ENCODE results near the gene ETFB. TPM values are rescaled to one million over a fixed set of nuclear protein-coding genes. Genes with fewer than 3 reads are reported as not detected.
"Not testable (repeated sequence)": the region's sequence is repeated elsewhere in the genome, so short reads cannot be mapped to it uniquely, and the experiment has no call there.

Gene ETFB
- total and polyA plus RNA-seq, 10 of the 15 experiments (the other 5 are each of a cell fraction or from before 2014, with no cell fraction given), result 15.1 to 166 (median 87.8) TPM

DNA sequence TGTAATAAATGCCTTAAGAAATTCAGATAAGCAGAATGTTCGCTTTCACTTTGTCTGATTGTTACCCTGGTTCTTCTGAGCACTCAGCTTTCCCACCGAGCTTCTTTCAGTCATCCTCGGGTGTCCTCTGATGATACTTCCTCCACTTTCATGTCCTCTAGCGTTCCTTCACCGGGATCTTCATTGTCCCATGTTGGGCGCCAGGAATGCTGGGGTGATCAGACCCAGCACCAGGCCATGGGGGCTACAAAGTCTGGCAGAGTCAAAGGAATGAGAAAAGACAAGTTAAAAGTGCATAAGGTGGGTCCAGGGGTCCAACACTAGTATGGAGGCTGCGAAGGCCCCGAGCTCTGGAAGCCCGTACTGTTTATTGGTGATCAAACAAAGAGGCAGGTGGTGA lies 35.9 kb upstream of the ETFB start:
- no TSS peak for BruUV-seq (replicated peaks)
- WGBS (ENCODE audit: insufficient coverage, insufficient replicate concordance, low lambda C conversion rate, missing lambda C conversion rate), result 76% methylated on average over 9 of the region's 9 CpGs
- H3K27me3 ChIP-seq (replicated peaks in 1 of 2; ENCODE audit: control insufficient read depth in 2 of 2, insufficient read depth in 2 of 2, low read length in 1 of 2), result no peaks in the 10 kb centered on the region
- in situ Hi-C loops (cut with MboI) (no loop called here), intact Hi-C loops (cut with micrococcal nuclease; ENCODE audit: unreplicated experiment) (no loop called here)
- RAD21 ChIA-PET (ENCODE audit: unreplicated experiment), result no interaction called here
- no peak overlapping the region for H2AFZ ChIP-seq (ENCODE audit: control insufficient read depth, low read depth, low read length)
- H3K9ac ChIP-seq (ENCODE audit: control insufficient read depth, insufficient read depth, low read length), result no peak overlapping the region
- H3K4me3 ChIP-seq, result no peak overlapping the region
- TF ChIP-seq, protein P1, sequence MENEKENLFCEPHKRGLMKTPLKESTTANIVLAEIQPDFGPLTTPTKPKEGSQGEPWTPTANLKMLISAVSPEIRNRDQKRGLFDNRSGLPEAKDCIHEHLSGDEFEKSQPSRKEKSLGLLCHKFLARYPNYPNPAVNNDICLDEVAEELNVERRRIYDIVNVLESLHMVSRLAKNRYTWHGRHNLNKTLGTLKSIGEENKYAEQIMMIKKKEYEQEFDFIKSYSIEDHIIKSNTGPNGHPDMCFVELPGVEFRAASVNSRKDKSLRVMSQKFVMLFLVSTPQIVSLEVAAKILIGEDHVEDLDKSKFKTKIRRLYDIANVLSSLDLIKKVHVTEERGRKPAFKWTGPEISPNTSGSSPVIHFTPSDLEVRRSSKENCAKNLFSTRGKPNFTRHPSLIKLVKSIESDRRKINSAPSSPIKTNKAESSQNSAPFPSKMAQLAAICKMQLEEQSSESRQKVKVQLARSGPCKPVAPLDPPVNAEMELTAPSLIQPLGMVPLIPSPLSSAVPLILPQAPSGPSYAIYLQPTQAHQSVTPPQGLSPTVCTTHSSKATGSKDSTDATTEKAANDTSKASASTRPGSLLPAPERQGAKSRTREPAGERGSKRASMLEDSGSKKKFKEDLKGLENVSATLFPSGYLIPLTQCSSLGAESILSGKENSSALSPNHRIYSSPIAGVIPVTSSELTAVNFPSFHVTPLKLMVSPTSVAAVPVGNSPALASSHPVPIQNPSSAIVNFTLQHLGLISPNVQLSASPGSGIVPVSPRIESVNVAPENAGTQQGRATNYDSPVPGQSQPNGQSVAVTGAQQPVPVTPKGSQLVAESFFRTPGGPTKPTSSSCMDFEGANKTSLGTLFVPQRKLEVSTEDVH (IDR thresholded peaks at IDR 0.05; ENCODE audit: low read depth, partially characterized antibody), result no peak
- TF ChIP-seq, protein P2, sequence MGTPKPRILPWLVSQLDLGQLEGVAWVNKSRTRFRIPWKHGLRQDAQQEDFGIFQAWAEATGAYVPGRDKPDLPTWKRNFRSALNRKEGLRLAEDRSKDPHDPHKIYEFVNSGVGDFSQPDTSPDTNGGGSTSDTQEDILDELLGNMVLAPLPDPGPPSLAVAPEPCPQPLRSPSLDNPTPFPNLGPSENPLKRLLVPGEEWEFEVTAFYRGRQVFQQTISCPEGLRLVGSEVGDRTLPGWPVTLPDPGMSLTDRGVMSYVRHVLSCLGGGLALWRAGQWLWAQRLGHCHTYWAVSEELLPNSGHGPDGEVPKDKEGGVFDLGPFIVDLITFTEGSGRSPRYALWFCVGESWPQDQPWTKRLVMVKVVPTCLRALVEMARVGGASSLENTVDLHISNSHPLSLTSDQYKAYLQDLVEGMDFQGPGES (IDR thresholded peaks at IDR 0.05), result no peak
- TF ChIP-seq CBX5 (IDR thresholded peaks at IDR 0.05; ENCODE audit: low read depth), result peak; percentile 55; the same call in 1 of the 2 replicates
- POLR2A ChIA-PET, result no interaction called here
- H3K79me2 ChIP-seq (ENCODE audit: control insufficient read depth, insufficient read depth, low read length), result no peaks in the 10 kb centered on the region
- H3K9me3 ChIP-seq (replicated peaks; ENCODE audit: control insufficient read depth, insufficient read depth, low read length), result peaks cover 7% of the 10 kb centered on the region
- FAIRE-seq (no peak), DNase-seq (ENCODE audit: low read depth, low spot score) (no peak), ATAC-seq (no peak)
- CTCF ChIA-PET, result interaction anchor here (2.0 to 6.0 kb wide), 3 partner anchors 16 to 38 kb away, joined by 8 to 41 read pairs (median 38); partner anchors contain the start of gene SIGLEC10
- H3K27ac ChIP-seq (ENCODE audit: control insufficient read depth, insufficient read depth), result no peak overlapping the region
- SMC1A ChIA-PET (ENCODE audit: uncharacterized antibody, unreplicated experiment), result no interaction called here
- H3K4me1 ChIP-seq (ENCODE audit: control insufficient read depth, insufficient read depth, low read length), result no peaks in the 10 kb centered on the region
- H3K4me2 ChIP-seq (ENCODE audit: control insufficient read depth, insufficient read depth), result no peak overlapping the region
- no peaks in the 10 kb centered on the region for H4K20me1 ChIP-seq (ENCODE audit: control insufficient read depth, insufficient read depth)
- H3K36me3 ChIP-seq (ENCODE audit: control insufficient read depth in 2 of 2, insufficient read depth in 2 of 2, low read length in 1 of 2), result no peaks in the 10 kb centered on the region

DNA sequence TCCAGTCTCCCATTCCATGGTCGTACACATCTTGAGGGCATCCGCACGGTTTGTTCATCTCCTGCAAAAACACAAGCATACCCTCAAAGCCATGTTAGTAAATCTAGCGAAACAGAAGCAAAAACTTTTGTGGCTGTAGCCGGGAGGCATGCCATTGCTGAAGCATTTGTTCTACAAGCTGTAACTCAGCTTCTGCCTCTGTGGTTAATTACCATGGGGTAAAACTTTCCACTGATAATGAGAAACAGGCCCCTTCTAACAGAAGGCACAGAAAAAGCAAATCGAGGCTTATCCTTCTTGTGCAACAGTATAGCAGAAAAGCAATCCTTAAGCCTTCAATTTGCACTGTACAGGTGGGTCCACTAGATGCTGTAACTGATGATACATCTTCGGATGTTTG lies 33.7 kb upstream of the ETFB start:
- H4K20me1 ChIP-seq (ENCODE audit: control insufficient read depth, insufficient read depth); RAD21 ChIA-PET (ENCODE audit: unreplicated experiment); intact Hi-C loops (cut with micrococcal nuclease; ENCODE audit: unreplicated experiment); FAIRE-seq; H3K4me2 ChIP-seq (ENCODE audit: control insufficient read depth, insufficient read depth); H3K9ac ChIP-seq (ENCODE audit: control insufficient read depth, insufficient read depth, low read length); H3K27ac ChIP-seq (ENCODE audit: control insufficient read depth, insufficient read depth); H3K79me2 ChIP-seq (ENCODE audit: control insufficient read depth, insufficient read depth, low read length); H3K27me3 ChIP-seq (replicated peaks in 1 of 2; ENCODE audit: control insufficient read depth in 2 of 2, insufficient read depth in 2 of 2, low read length in 1 of 2); DNase-seq (ENCODE audit: low read depth, low spot score); BruUV-seq (replicated peaks); H3K4me1 ChIP-seq (ENCODE audit: control insufficient read depth, insufficient read depth, low read length); H3K4me3 ChIP-seq; H2AFZ ChIP-seq (ENCODE audit: control insufficient read depth, low read depth, low read length); H3K36me3 ChIP-seq (ENCODE audit: control insufficient read depth in 2 of 2, insufficient read depth in 2 of 2, low read length in 1 of 2); ATAC-seq; H3K9me3 ChIP-seq (replicated peaks; ENCODE audit: control insufficient read depth, insufficient read depth, low read length): not testable (repeated sequence)
- ChIA-PET CTCF (interaction anchor here (0.8 to 6.0 kb wide), 9 partner anchors 8 to 60 kb away, joined by 3 to 49 read pairs (median 5); partner anchors contain the start of gene SIGLEC10), SMC1A (ENCODE audit: uncharacterized antibody, unreplicated experiment) (interaction anchor here (1.3 to 1.4 kb wide), 4 partner anchors 8 to 38 kb away, joined by 3 to 5 read pairs (median 4); partner anchors contain the start of genes NKG7 and SIGLEC10), POLR2A (interaction anchor here (0.8 kb wide), 1 partner anchor 18 kb away, joined by 3 read pairs; the partner anchor contains the start of gene SIGLEC10)
- in situ Hi-C loops (cut with MboI), result loop anchor here (25.0 kb wide), 1 partner anchor 1137 kb away; the partner anchor contains the start of gene ZNF808
- WGBS (ENCODE audit: insufficient coverage, insufficient replicate concordance, low lambda C conversion rate, missing lambda C conversion rate), result 94% methylated on average over 7 of the region's 7 CpGs
